AG09319 (cell line): ENCODE results near the gene CLTCL1.
"Not testable (repeated sequence)": the region's sequence is repeated elsewhere in the genome, so short reads cannot be mapped to it uniquely, and the experiment has no call there.

Source experiments
- DNase-seq: peaks from one replicate; pipeline ENCODE4 v3.0.0-alpha.2; 2010; ENCODE audit warnings: low read depth; ENCODE audit errors: extremely low read depth
- CTCF ChIP-seq: IDR thresholded peaks from 2 replicates; pipeline ENCODE4 v1.5.1; 2011; ENCODE audit warnings: low read depth, mild to moderate bottlenecking, inconsistent platforms, low read length, moderate library complexity

Gene CLTCL1

GRCh38 chr22:19291580-19292457 lies at the start of gene CLTCL1:
Gene CLTCL1 (minus strand): TSS chr22:19291719. CDS start chr22:19291641, 78 bp downstream.
- no peak for TF ChIP-seq CTCF
- DNase-seq, result peak; percentile 36

- TF ChIP-seq CTCF, result no peak
- no peak for DNase-seq
Observed at GRCh38 chr22:19337137-19337536, 45.6 kb upstream of the CLTCL1 start.

GRCh38 chr22:19336133-19337075 lies 44.9 kb upstream of the CLTCL1 start:
- DNase-seq, result no peak
- no peak for TF ChIP-seq CTCF

- TF ChIP-seq CTCF, result no peak
- no peak for DNase-seq
Observed at GRCh38 chr22:19331975-19332374, 40.5 kb upstream of the CLTCL1 start.

GRCh38 chr22:19331474-19331873 lies 40.0 kb upstream of the CLTCL1 start:
- no peak for TF ChIP-seq CTCF
- DNase-seq, result no peak

GRCh38 chr22:19330865-19331418 lies 39.4 kb upstream of the CLTCL1 start:
- TF ChIP-seq CTCF, result no peak
- no peak for DNase-seq

- not testable (repeated sequence) for DNase-seq
Observed at GRCh38 chr22:19330205-19330604, 38.7 kb upstream of the CLTCL1 start.
